Neuronal stem cell (in vitro differentiated cells): ENCODE measurements around the gene DPPA4.
A peak's percentile ranks its signal among the peaks of the same experiment; 100 is the strongest.

Source experiments
- DNase-seq: peaks from one replicate; pipeline ENCODE4 v3.0.0-alpha.2; 2013; ENCODE audit warnings: low spot score
- H2AFZ ChIP-seq: one replicate; pipeline ENCODE4 v1.6.1; 2013; ENCODE audit warnings: mild to moderate bottlenecking, low read length, inconsistent platforms
- H2AK5ac ChIP-seq: 2 replicates; pipeline ENCODE4 v1.6.1; 2013; ENCODE audit warnings: low read depth, mild to moderate bottlenecking, inconsistent platforms, low read length, moderate library complexity, mixed read lengths
- H2BK120ac ChIP-seq: 2 replicates; pipeline ENCODE4 v1.6.1; 2013; ENCODE audit warnings: low read depth, mild to moderate bottlenecking, inconsistent platforms, low read length, moderate library complexity, mixed read lengths
- H2BK12ac ChIP-seq: one replicate; pipeline ENCODE4 v1.6.1; 2013; ENCODE audit warnings: low read length, inconsistent platforms
- H2BK15ac ChIP-seq: 2 replicates; pipeline ENCODE4 v1.6.1; 2013; ENCODE audit warnings: mild to moderate bottlenecking, low read length, inconsistent platforms, mixed read lengths
- H2BK5ac ChIP-seq: one replicate; pipeline ENCODE4 v1.6.1; 2013; ENCODE audit warnings: inconsistent platforms, mild to moderate bottlenecking, low read length, moderate library complexity
- H3K14ac ChIP-seq: one replicate; pipeline ENCODE4 v1.6.1; 2013; ENCODE audit warnings: low read length, inconsistent platforms
- H3K18ac ChIP-seq: 2 replicates; pipeline ENCODE4 v1.6.1; 2013; ENCODE audit warnings: low read length, inconsistent platforms
- H3K23ac ChIP-seq: 2 replicates; pipeline ENCODE4 v1.6.1; 2013; ENCODE audit warnings: low read depth, mild to moderate bottlenecking, mixed read lengths, low read length, inconsistent platforms; ENCODE audit not compliant: poor library complexity
- H3K27ac ChIP-seq: replicated peaks from 3 replicates; pipeline ENCODE4 v1.5.1; 2013; ENCODE audit warnings: low read length, inconsistent platforms
- H3K27me3 ChIP-seq, 3 experiments: 2 replicates each; pipeline ENCODE4 v1.6.1; 2013; ENCODE audit warnings: low read length in 3 of 3, mild to moderate bottlenecking in 2 of 3, inconsistent platforms in 1 of 3, low read depth in 1 of 3, mixed read lengths in 1 of 3, moderate library complexity in 1 of 3; ENCODE audit not compliant: control insufficient read depth in 3 of 3, insufficient read depth in 3 of 3
- H3K36me3 ChIP-seq, 2 donors: replicated peaks in 1 of 2; 2 replicates each; pipeline ENCODE4 v1.6.1; 2013; ENCODE audit warnings: low read length in 2 of 2; ENCODE audit not compliant: control insufficient read depth in 2 of 2, insufficient read depth in 2 of 2
- H3K4ac ChIP-seq: 2 replicates; pipeline ENCODE4 v1.6.1; 2013; ENCODE audit warnings: inconsistent platforms, mild to moderate bottlenecking, low read length, moderate library complexity
- H3K4me1 ChIP-seq, 2 donors: 1 replicate in 1 of 2; 2 replicates in 1 of 2; pipeline ENCODE4 v1.6.1; 2013; ENCODE audit warnings: low read length in 2 of 2, low read depth in 1 of 2; ENCODE audit not compliant: control insufficient read depth in 2 of 2, insufficient read depth in 1 of 2
- H3K4me2 ChIP-seq: one replicate; pipeline ENCODE4 v1.6.1; 2013; ENCODE audit warnings: mild to moderate bottlenecking, low read length, inconsistent platforms; ENCODE audit not compliant: insufficient read depth, poor library complexity, severe bottlenecking
- H3K4me3 ChIP-seq, 2 donors: 2 replicates each; pipeline ENCODE4 v1.5.1; 2013; ENCODE audit warnings: low read length in 2 of 2, mild to moderate bottlenecking in 2 of 2, inconsistent platforms in 1 of 2, moderate library complexity in 1 of 2
- H3K79me1 ChIP-seq: one replicate; pipeline ENCODE4 v1.6.1; 2013; ENCODE audit warnings: low read depth, mild to moderate bottlenecking, inconsistent platforms, low read length, moderate library complexity
- H3K9ac ChIP-seq: one replicate; pipeline ENCODE4 v1.6.1; 2013; ENCODE audit warnings: mild to moderate bottlenecking, low read depth, low read length, inconsistent platforms; ENCODE audit not compliant: poor library complexity
- H3K9me3 ChIP-seq, 2 donors: replicated peaks in 1 of 2; 2 replicates each; pipeline versions ENCODE3 to v1.6.1; 2013; ENCODE audit warnings: low read length in 2 of 2, mild to moderate bottlenecking in 2 of 2, inconsistent platforms in 1 of 2, low read depth in 1 of 2, mixed read lengths in 1 of 2, moderate library complexity in 1 of 2; ENCODE audit not compliant: control insufficient read depth in 2 of 2, insufficient read depth in 1 of 2
- H4K8ac ChIP-seq: one replicate; pipeline ENCODE4 v1.6.1; 2013; ENCODE audit warnings: low read depth, mild to moderate bottlenecking, inconsistent platforms, low read length, moderate library complexity
- H4K91ac ChIP-seq: one replicate; pipeline ENCODE4 v1.6.1; 2013; ENCODE audit warnings: low read length, low read depth, mild to moderate bottlenecking, inconsistent platforms; ENCODE audit not compliant: poor library complexity
- WGBS, 2 donors: extraction: QIAGEN DNeasy Blood & Tissue Kit; methylation state at CpG; one replicate each; pipeline ENCODE4 v1.1.7; 2013; ENCODE audit warnings: missing lambda C conversion rate in 2 of 2, mixed read lengths in 1 of 2; ENCODE audit not compliant: insufficient read length in 2 of 2, insufficient replicate concordance in 1 of 2; ENCODE audit errors: extremely low coverage in 2 of 2; 5-methylcytosine and 5-hydroxymethylcytosine counted together

Gene DPPA4

GRCh38 chr3:109339197-109339596, 1.9 kb upstream of the DPPA4 start:
- Histone ChIP-seq H3K4me2 (no peak overlapping the region), H2AK5ac (no peak overlapping the region), H4K8ac (no peak overlapping the region), H3K27me3 (no peaks in the 10 kb centered on the region), H2BK120ac (no peak overlapping the region), H2BK5ac (no peak overlapping the region), H3K27ac (no peak overlapping the region), H3K18ac (peak overlapping the region; percentile 46), H3K36me3 (peaks cover 3 to 13% of the 10 kb centered on the region in 2 donors), H3K4me1 (peaks cover 3 to 6% of the 10 kb centered on the region in 2 donors), H3K14ac (no peak overlapping the region), H2BK15ac (no peak overlapping the region), H3K23ac (no peak overlapping the region), H3K9me3 (peaks cover 0 to under 1% of the 10 kb centered on the region in 2 donors), H3K79me1 (no peaks in the 10 kb centered on the region), H3K9ac (no peak overlapping the region), H3K4me3 (no peak overlapping the region), H2BK12ac (no peak overlapping the region), H4K91ac (no peak overlapping the region), H3K4ac (no peak overlapping the region), H2AFZ (no peak overlapping the region)
- WGBS, 2 donors = no CpG with 5 or more reads among the region's 3 CpGs
- DNase-seq = no peak

- Histone ChIP-seq H2AK5ac (no peak overlapping the region), H3K4me3 (no peak overlapping the region), H4K8ac (no peak overlapping the region), H3K79me1 (no peaks in the 10 kb centered on the region), H3K36me3 (peaks cover 7 to 22% of the 10 kb centered on the region in 2 donors), H3K18ac (no peak overlapping the region), H2AFZ (peak overlapping the region; percentile 83), H3K4me1 (peaks cover 5 to 10% of the 10 kb centered on the region in 2 donors), H2BK12ac (no peak overlapping the region), H3K23ac (no peak overlapping the region), H3K27ac (no peak overlapping the region), H2BK15ac (no peak overlapping the region), H3K4me2 (no peak overlapping the region), H3K4ac (no peak overlapping the region), H4K91ac (no peak overlapping the region), H2BK120ac (no peak overlapping the region), H3K9ac (no peak overlapping the region), H3K9me3 (no peaks in the 10 kb centered on the region), H2BK5ac (no peak overlapping the region), H3K27me3 (no peaks in the 10 kb centered on the region), H3K14ac (no peak overlapping the region)
- DNase-seq = no peak
- no CpG with 5 or more reads among the region's 4 CpGs for WGBS, 2 donors
Measured at GRCh38 chr3:109338322-109338721, 976 bp upstream of the DPPA4 start.

- Histone ChIP-seq H2BK120ac (no peak overlapping the region), H3K4ac (no peak overlapping the region), H2BK5ac (no peak overlapping the region), H3K27me3 (peaks cover 0 to 2% (median 0%) of the 10 kb centered on the region in 3 experiments), H4K8ac (no peak overlapping the region), H2AFZ (peak overlapping the region; percentile 83), H3K36me3 (peaks cover 22 to 42% of the 10 kb centered on the region in 2 donors), H3K23ac (no peak overlapping the region), H3K27ac (peak overlapping the region; percentile 57), H2AK5ac (no peak overlapping the region), H3K18ac (peak overlapping the region; percentile 65), H3K14ac (peak overlapping the region; percentile 56), H3K4me1 (peaks cover 10% of the 10 kb centered on the region in 2 donors), H3K9me3 (no peaks in the 10 kb centered on the region), H3K9ac (peak overlapping the region; percentile 17), H4K91ac (no peak overlapping the region), H3K79me1 (peaks cover 4% of the 10 kb centered on the region), H3K4me3 (peak overlapping the region; percentile 49 to 93), H3K4me2 (peak overlapping the region; percentile 42), H2BK15ac (peak overlapping the region; percentile 37), H2BK12ac (no peak overlapping the region)
- DNase-seq = no peak
- WGBS, 2 donors = no CpG with 5 or more reads among the region's 17 CpGs
Measured at GRCh38 chr3:109336291-109336861, 970 bp downstream of the DPPA4 start.

- no peak overlapping the region for H3K9ac ChIP-seq
- peaks cover 4% of the 10 kb centered on the region for H3K79me1 ChIP-seq
- H3K4me3 ChIP-seq = peak overlapping the region in 1 of 2 donors; percentile 49
- no peak overlapping the region for H2AK5ac ChIP-seq
- WGBS, 2 donors = no CpG with 5 or more reads among the region's 1 CpG
- no peak for DNase-seq
- H4K8ac ChIP-seq = no peak overlapping the region
- peaks cover 28 to 57% of the 10 kb centered on the region in 2 donors for H3K36me3 ChIP-seq
- no peak overlapping the region for H2BK120ac ChIP-seq
- no peaks in the 10 kb centered on the region for H3K9me3 ChIP-seq
- no peak overlapping the region for H2AFZ ChIP-seq
- H3K27ac ChIP-seq = no peak overlapping the region
- no peak overlapping the region for H2BK12ac ChIP-seq
- H3K18ac ChIP-seq = no peak overlapping the region
- H2BK5ac ChIP-seq = no peak overlapping the region
- no peak overlapping the region for H4K91ac ChIP-seq
- no peak overlapping the region for H3K23ac ChIP-seq
- no peak overlapping the region for H2BK15ac ChIP-seq
- H3K4ac ChIP-seq = no peak overlapping the region
- H3K4me2 ChIP-seq = peak overlapping the region; percentile 42
- H3K14ac ChIP-seq = no peak overlapping the region
- peaks cover 10% of the 10 kb centered on the region in 2 donors for H3K4me1 ChIP-seq
- H3K27me3 ChIP-seq = peaks cover 0 to 2% (median 0%) of the 10 kb centered on the region in 3 experiments
Measured at GRCh38 chr3:109334572-109334971, 2.8 kb downstream of the DPPA4 start.
